ENCODE results near the gene OR10P1. TPM values are rescaled to one million over a fixed set of nuclear protein-coding genes. Genes with fewer than 3 reads are reported as not detected.

Gene OR10P1
- total and polyA plus RNA-seq, 10 of the 15 experiments (the other 5 are each of a cell fraction or from before 2014, with no cell fraction given), result not detected

DNA sequence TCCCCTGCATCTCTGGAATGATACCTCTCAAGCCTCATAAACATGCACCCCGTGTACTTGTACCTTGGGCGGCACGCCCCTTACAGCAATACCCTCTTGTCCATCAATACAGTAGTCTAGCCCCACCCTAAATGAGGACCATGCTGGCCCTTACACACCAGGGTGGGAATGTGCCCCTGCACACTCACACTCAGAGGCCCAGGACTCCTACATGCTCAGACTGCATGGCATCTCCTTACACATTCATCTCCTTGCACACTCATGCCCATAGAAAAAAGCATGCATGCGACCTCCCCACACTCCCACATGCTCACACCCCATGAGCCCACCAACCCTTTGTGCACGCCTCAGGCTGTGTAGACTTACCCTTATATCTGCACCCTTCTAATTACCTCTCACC is 49.0 kb downstream of the OR10P1 start:
- H3K79me2 ChIP-seq (ENCODE audit: control insufficient read depth, insufficient read depth, low read length), result no peaks in the 10 kb centered on the region
- POLR2A ChIA-PET, result no interaction called here
- TF ChIP-seq ZNF622 (IDR thresholded peaks at IDR 0.05), result no peak
- no peak for TF ChIP-seq STAT3 (IDR thresholded peaks at IDR 0.05; ENCODE audit: low read depth, low read length)
- no peak for TF ChIP-seq NBN (IDR thresholded peaks at IDR 0.05)
- no peak for TF ChIP-seq JUND (IDR thresholded peaks at IDR 0.05; ENCODE audit: low read depth, low read length)
- no peak for TF ChIP-seq MTA3 (IDR thresholded peaks at IDR 0.05; ENCODE audit: borderline replicate concordance, low read length)
- TF ChIP-seq HDGF (IDR thresholded peaks at IDR 0.05), result no peak
- TF ChIP-seq BHLHE40 (IDR thresholded peaks at IDR 0.05; ENCODE audit: borderline replicate concordance in 1 of 2, low read depth in 2 of 2, low read length in 1 of 2), result no peak
- no peak for TF ChIP-seq POLR2AphosphoS5 (IDR thresholded peaks at IDR 0.05; ENCODE audit: low read length)
- TF ChIP-seq RELA (IDR thresholded peaks at IDR 0.05; ENCODE audit: borderline replicate concordance, partially characterized antibody), result no peak
- no peak for TF ChIP-seq NFIC (IDR thresholded peaks at IDR 0.05; ENCODE audit: low read depth, low read length)
- no peak for TF ChIP-seq ELK1 (IDR thresholded peaks at IDR 0.05; ENCODE audit: low read depth, low read length)
- no peak for TF ChIP-seq CREM (IDR thresholded peaks at IDR 0.05; ENCODE audit: low read depth)
- no peak for TF ChIP-seq CHD2 (IDR thresholded peaks at IDR 0.05; ENCODE audit: borderline replicate concordance, low read depth, low read length)
- no peak for TF ChIP-seq FOXK2 (IDR thresholded peaks at IDR 0.05)
- TF ChIP-seq, protein P1, sequence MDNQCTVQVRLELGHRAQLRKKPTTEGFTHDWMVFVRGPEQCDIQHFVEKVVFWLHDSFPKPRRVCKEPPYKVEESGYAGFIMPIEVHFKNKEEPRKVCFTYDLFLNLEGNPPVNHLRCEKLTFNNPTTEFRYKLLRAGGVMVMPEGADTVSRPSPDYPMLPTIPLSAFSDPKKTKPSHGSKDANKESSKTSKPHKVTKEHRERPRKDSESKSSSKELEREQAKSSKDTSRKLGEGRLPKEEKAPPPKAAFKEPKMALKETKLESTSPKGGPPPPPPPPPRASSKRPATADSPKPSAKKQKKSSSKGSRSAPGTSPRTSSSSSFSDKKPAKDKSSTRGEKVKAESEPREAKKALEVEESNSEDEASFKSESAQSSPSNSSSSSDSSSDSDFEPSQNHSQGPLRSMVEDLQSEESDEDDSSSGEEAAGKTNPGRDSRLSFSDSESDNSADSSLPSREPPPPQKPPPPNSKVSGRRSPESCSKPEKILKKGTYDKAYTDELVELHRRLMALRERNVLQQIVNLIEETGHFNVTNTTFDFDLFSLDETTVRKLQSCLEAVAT (IDR thresholded peaks at IDR 0.05), result no peak
- TF ChIP-seq MTA2 (IDR thresholded peaks at IDR 0.05; ENCODE audit: low read depth), result no peak
- no peak overlapping the region for H3K4me2 ChIP-seq (ENCODE audit: control insufficient read depth, insufficient read depth)
- no peak for DNase-seq (ENCODE audit: low read depth, low spot score)
- no peaks in the 10 kb centered on the region; a peak in 1 of 4 replicates for H3K27me3 ChIP-seq (replicated peaks in 1 of 2; ENCODE audit: control insufficient read depth in 2 of 2, insufficient read depth in 2 of 2, low read length in 1 of 2)
- intact Hi-C loops (cut with micrococcal nuclease; ENCODE audit: unreplicated experiment), result no loop called here
- H2AFZ ChIP-seq (ENCODE audit: control insufficient read depth, low read depth, low read length), result no peak overlapping the region
- CTCF ChIA-PET, result no interaction called here
- no peak for FAIRE-seq
- H3K27ac ChIP-seq (ENCODE audit: control insufficient read depth, insufficient read depth), result no peak overlapping the region
- H3K4me1 ChIP-seq (ENCODE audit: control insufficient read depth, insufficient read depth, low read length), result peaks cover 16% of the 10 kb centered on the region
- RAD21 ChIA-PET (ENCODE audit: unreplicated experiment), result no interaction called here
- H3K9ac ChIP-seq (ENCODE audit: control insufficient read depth, insufficient read depth, low read length), result no peak overlapping the region
- no peaks in the 10 kb centered on the region for H3K9me3 ChIP-seq (replicated peaks; ENCODE audit: control insufficient read depth, insufficient read depth, low read length)
- in situ Hi-C loops (cut with MboI), result no loop called here
- SMC1A ChIA-PET (ENCODE audit: uncharacterized antibody, unreplicated experiment), result no interaction called here
- H4K20me1 ChIP-seq (ENCODE audit: control insufficient read depth, insufficient read depth), result no peaks in the 10 kb centered on the region
- BruUV-seq (replicated peaks), result no TSS peak
- 9% methylated on average over 5 of the region's 5 CpGs for WGBS (ENCODE audit: insufficient coverage, insufficient replicate concordance, low lambda C conversion rate, missing lambda C conversion rate)
- no peaks in the 10 kb centered on the region for H3K36me3 ChIP-seq (ENCODE audit: control insufficient read depth in 2 of 2, insufficient read depth in 2 of 2, low read length in 1 of 2)
- no peak for ATAC-seq
- no peak overlapping the region for H3K4me3 ChIP-seq

Data from GM12878 (cell line).